ENCODE results near the gene BRINP3.

BRINP3 gene

DNA sequence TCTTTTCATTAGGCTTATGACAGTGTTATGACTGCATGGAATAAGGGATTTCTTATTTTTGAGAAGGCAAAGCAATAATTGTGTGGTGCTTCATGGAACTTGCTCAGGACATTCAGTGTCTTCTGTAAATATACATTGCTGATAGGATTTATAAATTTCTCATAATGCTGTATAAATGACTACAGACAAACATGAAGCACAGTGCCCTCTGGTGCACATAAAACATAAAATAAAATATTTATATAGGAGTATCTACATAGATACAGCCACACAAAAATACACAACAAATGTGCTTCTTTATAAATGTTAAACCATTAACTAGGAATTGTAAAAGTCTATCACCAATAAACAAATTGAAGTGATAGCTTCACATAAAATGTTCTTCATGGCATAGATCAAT is 24.1 kb downstream of the BRINP3 start:
- FAIRE-seq, result no peak
- DNase-seq (ENCODE audit: insufficient read length, low spot score), result no peak

DNA sequence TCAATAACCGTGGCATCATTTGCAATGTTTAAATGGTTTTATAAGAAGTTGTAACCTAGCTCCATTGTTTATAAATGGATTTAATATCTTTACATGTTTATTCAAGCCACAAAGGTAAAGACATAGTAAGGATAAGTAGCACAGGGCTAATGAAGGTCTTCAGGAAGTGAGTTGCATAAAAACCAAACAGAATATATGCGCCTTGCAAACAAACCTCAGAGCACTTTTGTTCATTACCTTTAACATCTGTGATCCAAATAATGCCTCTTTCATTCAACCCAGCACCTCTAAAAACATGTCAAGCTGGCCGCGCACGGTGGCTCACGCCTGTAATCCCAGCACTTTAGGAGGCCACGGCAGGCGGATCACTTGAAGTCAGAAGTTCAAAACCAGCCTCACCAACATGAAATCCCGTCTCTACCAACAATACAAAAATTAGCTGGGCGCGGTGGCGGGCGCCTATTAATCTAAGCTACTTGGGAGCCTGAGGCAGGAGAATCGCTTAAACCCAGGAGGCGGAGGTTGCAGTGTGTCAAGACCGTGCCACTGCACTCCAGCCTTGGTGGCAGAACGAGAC is 25.3 kb downstream of the BRINP3 start:
- no peak for DNase-seq (ENCODE audit: insufficient read length, low spot score)
- FAIRE-seq, result no peak

DNA sequence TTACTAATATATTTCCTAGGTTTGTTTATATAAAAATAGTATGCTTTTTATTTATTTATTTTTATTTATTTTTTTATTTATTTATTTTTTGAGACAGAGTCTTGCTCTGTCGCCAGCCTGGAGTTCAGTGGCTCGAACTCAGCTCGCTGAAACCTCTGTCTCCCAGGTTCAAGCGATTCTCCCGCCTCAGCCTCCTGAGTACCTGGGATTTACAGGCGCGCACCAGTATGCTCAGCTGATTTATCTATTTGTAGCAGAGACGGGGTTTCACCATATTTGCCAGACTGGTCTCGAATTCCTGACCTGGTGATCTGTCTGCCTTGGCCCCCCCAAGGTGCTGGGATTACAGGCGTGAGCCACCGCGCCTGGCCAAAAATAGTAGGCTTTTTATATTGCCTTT is 33.2 kb downstream of the BRINP3 start:
- DNase-seq (ENCODE audit: insufficient read length, low spot score) (no peak), FAIRE-seq (no peak)

DNA sequence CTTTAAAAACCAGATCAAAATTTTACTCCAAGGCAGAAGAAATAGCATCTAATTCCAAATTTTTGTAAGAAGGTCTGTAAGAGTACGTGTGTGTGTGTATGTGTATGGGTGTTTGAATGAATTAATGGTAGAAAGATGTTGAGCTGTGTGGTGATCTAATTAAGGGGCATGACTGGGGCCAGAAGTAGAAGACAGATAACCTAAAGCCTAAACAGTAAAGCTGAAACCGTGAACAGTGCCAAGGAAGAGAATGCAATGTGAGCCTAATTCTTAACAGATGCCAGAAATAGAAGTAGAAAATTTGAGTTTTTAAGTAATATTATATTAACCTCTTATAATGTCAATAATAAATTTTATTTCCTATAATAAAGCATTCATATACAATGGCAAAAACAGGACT is 38.2 kb downstream of the BRINP3 start:
- FAIRE-seq (no peak), DNase-seq (ENCODE audit: insufficient read length, low spot score) (no peak)

DNA sequence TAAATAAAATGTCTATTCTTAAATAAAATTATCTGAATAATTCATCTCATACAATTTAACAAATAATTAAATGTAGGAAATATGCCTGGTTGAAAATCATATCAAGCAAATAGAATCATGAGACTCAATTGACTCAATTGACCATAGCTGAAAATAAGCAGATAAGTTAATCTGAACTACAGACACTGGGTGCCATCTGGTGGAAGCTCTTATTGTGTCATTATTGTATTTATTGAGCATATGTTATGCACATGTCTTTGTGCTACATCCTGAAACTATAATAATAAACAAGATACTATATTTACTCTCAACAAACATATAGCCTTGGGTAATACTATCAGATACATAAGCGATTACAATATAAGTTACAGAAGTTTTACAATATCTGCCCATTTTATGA is 41.0 kb downstream of the BRINP3 start:
- no peak for FAIRE-seq
- no peak for DNase-seq (ENCODE audit: insufficient read length, low spot score)

DNA sequence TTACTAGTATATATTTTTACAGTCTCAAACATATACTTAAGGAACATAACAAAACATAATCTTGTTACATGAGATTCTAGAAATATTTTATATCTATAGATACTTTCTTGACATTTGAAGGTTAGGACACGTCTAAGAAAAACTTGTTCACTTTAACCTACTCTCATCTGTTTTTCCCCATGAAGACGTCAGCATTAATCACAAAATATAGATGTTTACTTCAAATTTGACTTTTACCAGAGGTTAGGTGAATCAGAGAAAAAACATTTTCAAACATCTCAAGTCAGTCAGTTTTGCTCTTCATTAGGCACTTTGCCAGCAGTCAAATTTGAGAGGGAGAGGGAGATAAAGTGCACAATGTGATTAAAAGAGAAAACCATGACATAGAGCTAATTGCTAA is 47.7 kb downstream of the BRINP3 start:
- DNase-seq (ENCODE audit: insufficient read length, low spot score) (no peak), FAIRE-seq (no peak)

DNA sequence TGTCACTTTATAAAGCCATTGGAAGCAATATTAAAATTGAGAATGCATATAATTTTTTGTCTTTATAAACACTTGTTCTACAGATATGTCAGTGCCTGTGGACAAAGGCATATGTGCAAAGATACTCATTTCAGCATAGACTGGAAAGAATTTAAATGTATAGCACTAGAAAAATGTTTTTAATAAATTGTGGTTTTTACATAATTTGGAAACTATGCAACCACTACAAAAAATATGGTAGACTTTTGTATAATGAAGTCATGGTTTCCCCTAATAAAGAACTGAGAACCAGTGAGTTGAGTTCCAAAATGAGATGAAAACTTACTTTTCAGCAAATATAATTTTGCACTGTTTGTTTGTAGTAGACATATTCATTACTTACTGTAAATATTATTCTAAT is 48.5 kb downstream of the BRINP3 start:
- no peak for DNase-seq (ENCODE audit: insufficient read length, low spot score)
- no peak for FAIRE-seq

DNA sequence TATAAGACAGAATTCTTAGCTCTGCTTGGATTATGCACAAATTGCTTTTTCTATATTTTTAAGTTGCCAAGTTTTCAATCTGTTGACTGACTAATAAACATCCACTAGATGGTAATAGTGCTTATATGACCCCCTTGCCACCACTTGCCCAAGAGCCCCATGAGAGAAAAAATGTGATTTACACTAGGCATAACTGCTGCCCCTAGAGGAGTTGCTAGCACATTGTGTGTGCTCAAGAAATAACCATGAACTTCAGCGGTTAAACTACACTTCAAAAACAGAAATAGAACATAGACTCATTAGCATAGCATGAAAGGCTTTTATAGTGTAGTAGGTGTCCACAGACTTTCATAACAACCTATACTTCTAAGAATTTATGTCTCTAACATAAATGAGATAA is 61.4 kb downstream of the BRINP3 start:
- DNase-seq (ENCODE audit: insufficient read length, low spot score) (no peak), FAIRE-seq (no peak)

DNA sequence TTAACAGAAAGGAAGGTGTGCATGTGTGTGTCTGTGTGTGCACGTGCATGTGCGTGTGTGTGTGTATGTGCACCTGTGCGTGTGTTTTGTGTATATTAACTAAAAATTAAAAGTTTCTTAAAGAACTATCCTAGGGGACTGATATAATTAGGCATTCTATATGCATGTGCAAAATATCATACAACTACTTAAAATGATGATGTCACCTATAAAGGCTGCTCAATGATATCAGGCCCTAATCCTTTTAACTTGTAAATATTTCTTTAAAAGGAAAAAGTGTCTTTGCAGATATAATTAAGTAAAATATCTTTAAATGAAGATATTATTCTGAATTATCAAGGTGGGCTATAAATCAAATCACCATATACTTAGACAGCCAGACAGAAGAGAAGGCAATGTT is 64.5 kb downstream of the BRINP3 start:
- FAIRE-seq (no peak), DNase-seq (ENCODE audit: insufficient read length, low spot score) (no peak)

DNA sequence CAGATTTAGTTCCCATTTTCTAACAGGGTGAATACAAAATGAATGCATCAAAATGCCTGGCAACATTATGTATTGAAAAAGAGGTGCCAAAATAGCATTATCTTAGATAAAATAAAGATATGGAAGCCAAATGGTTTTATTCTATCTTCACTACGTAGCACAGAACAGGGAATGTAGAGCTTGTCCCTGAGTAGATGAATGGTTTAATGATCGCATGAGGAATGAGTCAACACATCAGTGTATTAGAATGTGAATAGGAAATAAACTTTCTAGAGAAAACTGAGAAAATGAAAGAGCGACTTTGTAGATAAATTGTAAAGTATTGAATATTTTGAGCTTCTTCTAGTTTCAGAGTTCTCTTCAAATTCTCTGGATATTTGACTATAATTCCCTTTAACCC is 74.3 kb downstream of the BRINP3 start:
- DNase-seq (ENCODE audit: insufficient read length, low spot score) (no peak), FAIRE-seq (no peak)

DNA sequence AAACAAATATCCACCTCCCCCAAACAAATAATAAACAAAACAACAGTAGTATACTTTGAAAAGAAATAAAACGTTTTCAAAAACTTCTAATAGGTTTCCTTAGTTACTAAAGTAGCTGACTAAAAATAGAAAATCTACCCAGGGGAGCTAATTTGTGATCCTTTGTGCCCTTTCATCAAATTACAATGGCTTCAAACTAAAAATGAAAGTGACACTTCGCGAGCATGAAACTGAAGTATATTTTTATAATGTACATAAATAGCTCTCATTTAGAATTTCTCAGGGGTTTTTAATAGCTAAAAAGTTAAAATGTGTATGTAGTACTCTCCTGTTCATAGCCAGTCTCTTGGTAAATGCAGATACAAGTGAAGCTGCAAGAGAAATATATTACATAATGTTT is 78.4 kb downstream of the BRINP3 start:
- DNase-seq (ENCODE audit: insufficient read length, low spot score) (no peak), FAIRE-seq (no peak)

DNA sequence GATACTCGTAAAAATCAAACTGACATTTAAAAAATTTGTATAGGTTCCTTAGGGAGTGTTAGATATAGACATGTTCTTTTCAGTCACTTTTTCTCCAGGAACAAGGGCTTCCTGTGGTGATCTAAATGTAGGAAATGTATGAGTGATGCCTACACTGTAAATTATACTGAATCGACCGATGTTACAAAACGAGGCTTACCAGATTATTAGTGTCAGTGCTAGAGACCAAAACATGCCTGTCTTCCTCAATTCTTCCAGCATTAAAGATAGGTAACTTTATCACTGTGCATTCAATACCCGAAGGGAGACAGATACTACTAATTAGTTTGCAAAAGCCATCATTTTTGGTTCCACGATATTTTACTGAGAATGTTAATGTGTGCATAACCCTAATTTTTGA is 86.1 kb downstream of the BRINP3 start:
- FAIRE-seq (no peak), DNase-seq (ENCODE audit: insufficient read length, low spot score) (no peak)

DNA sequence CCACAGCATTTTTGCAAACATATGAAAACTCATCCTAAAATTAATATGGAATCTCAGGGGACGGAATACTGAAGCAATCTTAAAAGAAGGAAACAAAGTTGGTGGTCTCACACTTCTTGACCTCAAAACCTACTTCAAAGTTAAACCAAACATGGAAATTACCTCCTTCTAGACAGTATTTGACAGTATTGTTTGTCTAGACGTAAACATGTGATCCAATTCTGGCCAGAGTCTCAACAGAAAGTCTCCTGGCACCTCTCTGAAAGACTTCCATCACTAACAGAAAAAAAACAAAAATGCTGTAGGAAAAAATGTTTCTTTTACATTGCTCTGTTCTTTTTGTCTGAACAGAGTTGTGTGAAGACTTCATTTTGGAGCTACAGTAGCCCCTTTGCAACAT is 99.7 kb downstream of the BRINP3 start:
- DNase-seq (ENCODE audit: insufficient read length, low spot score) (no peak), FAIRE-seq (no peak)

DNA sequence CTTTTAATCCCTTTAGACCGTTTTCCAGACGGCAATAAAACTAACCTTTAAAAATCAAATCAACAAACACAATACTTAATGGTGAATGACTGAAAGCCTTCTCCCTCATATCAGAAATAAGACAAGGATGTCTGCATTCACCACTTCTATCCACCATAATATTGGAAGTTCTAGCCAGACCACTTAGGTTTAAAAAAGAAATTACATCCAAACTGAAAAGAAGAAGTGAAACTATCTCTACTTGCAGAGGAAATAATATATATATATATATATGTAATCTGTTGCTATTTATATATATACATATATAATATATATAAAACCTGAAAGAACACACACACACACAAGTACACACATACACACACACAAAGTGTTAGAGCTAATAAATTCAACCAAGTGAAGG is 100.4 kb downstream of the BRINP3 start:
- DNase-seq (ENCODE audit: insufficient read length, low spot score), result no peak
- no peak for FAIRE-seq

DNA sequence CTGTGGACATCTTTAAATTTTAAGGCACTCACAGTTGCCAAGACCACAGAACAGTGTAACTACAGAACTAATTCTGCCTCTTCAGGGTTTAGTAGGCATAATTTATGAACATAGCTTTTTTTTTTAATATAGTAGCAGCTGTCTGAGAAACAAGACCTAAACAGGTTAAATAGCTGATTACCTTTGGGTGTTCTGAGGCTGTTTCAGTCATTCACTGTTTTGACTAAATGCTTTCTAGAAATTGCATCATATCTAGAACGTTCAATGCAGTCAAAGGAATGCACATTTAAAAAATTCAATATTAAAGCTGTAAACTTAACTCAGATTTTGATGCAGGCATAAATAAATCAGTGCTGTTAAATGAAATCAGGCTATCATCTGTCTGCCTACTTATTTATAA is 101.6 kb downstream of the BRINP3 start:
- no peak for FAIRE-seq

DNA sequence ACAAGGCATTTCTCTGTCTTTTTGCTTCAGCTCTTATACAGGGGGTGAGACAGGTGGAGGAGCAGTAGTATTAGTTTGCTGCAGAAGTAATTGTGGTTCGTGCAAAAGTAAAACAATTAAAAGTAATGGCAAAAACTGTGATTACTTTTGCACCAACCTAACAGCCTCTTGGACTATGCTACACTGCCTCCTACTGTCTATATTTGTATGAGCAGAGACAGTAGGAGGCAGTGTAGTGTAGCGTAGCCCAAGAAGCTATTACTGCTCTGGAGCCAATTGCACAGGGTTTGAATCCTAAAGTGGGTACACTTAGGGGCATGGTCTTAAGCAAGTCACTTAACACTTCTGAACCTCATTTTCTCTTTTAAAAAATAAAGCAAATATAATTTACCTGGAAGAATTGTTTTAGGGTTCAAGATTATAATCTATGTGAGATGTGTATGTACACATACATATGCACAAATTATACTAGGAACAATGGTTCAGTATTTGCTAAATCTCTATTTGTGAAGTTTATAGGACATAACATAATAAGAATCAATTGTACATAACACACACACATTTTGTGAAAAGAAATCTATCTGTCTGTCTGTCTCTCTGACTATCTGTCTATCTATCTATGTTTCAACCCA is 103.8 kb downstream of the BRINP3 start:
- no peak for FAIRE-seq

More for the DNA sequence above, 101.6 kb downstream of the BRINP3 start:
- no peak for DNase-seq (ENCODE audit: insufficient read length, low spot score)

DNA sequence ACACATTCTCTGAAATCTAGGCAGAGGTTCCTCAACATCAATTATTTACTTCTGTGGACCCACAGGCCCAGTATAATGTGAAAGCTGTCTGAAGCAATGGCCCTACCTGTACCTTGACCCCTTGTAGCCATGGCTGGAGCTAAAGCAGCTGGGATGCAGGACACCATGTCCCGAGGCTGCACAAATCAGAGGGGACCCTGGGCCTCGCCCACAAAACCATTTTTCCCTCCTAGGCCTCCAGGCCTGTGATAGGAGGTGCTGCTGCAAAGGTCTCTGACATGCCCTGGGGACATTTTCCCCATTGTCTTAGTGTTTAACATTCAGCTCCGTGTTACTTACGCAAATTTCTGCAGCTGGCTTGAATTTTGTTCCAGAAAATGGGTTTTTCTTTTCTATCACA is 110.5 kb downstream of the BRINP3 start:
- FAIRE-seq, result no peak
- DNase-seq (ENCODE audit: insufficient read length, low spot score), result no peak

More for the DNA sequence above, 103.8 kb downstream of the BRINP3 start:
- no peak for DNase-seq (ENCODE audit: insufficient read length, low spot score)

DNA sequence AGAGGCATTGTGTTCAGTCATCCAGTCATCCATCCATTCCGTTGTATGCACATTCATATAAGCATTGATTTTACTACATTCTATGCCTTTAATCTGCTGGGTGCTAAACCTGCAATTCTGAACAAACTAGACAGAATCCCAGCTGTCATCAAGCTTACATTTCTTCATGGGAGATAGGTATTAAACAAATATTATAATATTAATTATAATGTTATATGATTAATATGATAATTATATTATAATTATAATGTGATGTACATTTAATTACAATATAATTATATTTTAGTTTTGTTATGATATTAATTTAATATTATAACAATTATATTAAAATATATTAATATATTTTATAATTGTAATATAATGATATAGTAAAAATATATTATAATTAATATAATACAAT is 112.4 kb downstream of the BRINP3 start:
- FAIRE-seq (no peak), DNase-seq (ENCODE audit: insufficient read length, low spot score) (no peak)

DNA sequence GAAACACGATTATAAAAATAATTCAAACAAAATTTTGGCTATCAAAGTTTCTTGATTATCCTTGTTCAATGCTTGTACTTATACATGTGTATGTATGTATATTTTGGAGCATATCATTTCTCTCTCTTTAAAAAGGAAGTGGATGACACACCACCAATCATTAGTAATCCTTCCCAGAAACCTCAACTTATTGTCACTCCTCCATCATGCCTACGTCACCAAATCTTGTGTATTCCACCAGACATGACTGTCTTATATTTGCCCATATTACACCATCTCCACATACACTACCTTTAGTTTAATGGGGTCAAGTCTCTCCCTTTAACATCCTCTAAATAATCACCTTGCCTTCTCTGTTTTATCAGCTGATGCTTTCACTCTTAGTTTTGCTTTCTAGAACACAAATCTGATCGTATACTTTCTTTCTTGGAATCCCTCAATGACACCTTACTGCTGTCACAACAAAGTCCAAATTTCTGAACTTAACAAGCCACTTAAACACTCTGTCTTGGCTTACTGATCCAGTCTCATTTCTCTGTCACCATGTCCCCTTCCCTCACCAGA is 124.0 kb downstream of the BRINP3 start:
- FAIRE-seq, result no peak
- no peak for DNase-seq (ENCODE audit: insufficient read length, low spot score)

DNA sequence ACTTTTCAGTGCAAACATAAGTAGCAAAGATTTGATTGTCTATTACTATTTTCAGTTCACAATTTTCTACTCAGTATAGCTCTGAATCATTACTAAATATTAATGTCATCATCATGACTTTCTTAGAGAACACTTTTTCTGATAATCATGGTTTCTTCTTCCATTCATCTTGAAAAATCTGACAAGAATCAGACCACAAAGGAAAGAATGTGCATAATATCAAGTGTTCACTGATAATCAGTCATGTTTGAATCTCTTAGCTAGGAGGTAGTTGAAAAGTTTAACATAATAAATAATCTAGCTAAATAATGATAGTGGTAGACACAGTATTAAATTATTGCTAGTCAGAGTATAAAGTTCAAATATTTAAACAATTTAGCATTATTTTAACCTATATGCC is 133.2 kb downstream of the BRINP3 start:
- FAIRE-seq (no peak), DNase-seq (ENCODE audit: insufficient read length, low spot score) (no peak)

DNA sequence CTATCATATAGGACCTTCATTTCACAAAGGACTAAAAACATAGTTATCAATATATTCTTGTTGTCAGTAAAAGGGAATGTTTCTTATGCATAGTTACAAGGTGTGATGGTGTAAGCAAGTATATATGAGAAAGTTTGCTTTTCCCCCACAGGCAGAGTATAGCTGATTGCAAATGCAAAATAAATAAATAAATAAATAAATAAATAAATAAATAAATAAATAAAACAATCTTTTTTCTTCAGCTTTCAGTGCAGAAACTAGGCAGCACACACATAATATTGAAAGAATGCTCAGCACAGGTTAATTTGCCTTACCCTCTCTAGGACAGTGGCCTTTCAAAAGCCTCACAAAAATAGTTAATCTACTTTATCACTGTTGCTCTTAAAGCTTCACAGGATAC is 138.8 kb downstream of the BRINP3 start:
- no peak for FAIRE-seq
- no peak for DNase-seq (ENCODE audit: insufficient read length, low spot score)

DNA sequence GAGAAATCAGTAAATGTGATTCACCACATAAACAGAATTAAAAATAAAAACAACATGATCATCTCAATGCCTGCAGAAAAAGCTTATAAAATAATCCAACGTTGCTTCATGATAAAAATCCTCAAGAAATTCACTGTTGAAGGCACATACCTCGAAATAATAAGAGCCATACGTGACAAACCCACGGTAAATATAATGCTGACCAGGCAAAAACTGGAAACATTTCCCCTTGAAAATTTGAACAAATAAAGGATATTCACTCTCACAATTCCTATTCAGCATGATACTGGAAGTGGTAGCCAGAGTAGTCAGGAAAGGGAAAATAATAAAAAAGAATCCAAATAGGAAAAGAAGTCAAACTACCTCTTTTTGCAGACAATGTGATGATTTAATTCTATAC is 148.8 kb downstream of the BRINP3 start:
- DNase-seq (ENCODE audit: insufficient read length, low spot score) (no peak), FAIRE-seq (no peak)

DNA sequence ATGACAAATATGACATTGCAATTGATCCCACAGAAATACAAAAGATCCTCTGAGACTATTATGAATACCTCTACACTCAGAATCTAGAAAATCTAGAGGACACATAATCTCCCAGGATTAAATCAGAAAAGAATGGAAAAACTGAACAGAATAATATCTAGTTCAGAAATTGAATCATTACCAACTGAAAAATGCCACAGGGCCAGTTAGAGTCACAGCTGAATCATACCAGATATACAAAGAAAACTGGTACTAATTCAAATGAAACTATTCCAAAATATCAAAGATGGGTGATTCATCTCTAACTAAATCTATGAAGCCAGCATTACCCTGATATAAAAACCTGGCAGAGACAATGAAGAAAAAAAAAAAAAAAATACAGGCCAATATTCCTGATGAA is 149.3 kb downstream of the BRINP3 start:
- FAIRE-seq (no peak), DNase-seq (ENCODE audit: insufficient read length, low spot score) (no peak)
